ENCODE measurements around the gene NLRC3.

NLRC3 gene

GRCh38 chr16:3578610-3579551, 1.7 kb upstream of the NLRC3 start:
- DNase-seq (ENCODE audit: low read depth, low spot score) = peak; percentile 16

GRCh38 chr16:3578121-3578520, 918 bp upstream of the NLRC3 start:
- peak; percentile 26 for DNase-seq (ENCODE audit: low read depth, low spot score)

- DNase-seq (ENCODE audit: low read depth, low spot score) = no peak
These were observed 992 bp downstream of the NLRC3 start for GRCh38 chr16:3576211-3576610.

- no peak for DNase-seq (ENCODE audit: low read depth, low spot score)
These were observed 1.7 kb downstream of the NLRC3 start for GRCh38 chr16:3575491-3575890.

GRCh38 chr16:3574195-3574594, 3.0 kb downstream of the NLRC3 start:
- no peak for DNase-seq (ENCODE audit: low read depth, low spot score)

GRCh38 chr16:3573146-3573815, 3.9 kb downstream of the NLRC3 start:
- no peak for DNase-seq (ENCODE audit: low read depth, low spot score)

GRCh38 chr16:3570420-3571062, 6.7 kb downstream of the NLRC3 start:
- DNase-seq (ENCODE audit: low read depth, low spot score) = no peak

- DNase-seq (ENCODE audit: low read depth, low spot score) = no peak
These were observed 7.4 kb downstream of the NLRC3 start for GRCh38 chr16:3569851-3570250.

GRCh38 chr16:3566990-3567389, 10.2 kb downstream of the NLRC3 start:
- no peak for DNase-seq (ENCODE audit: low read depth, low spot score)

GRCh38 chr16:3564889-3565141, 12.4 kb downstream of the NLRC3 start:
- no peak for DNase-seq (ENCODE audit: low read depth, low spot score)

- no peak for DNase-seq (ENCODE audit: low read depth, low spot score)
These were observed 12.9 kb downstream of the NLRC3 start for GRCh38 chr16:3564130-3564888.

- no peak for DNase-seq (ENCODE audit: low read depth, low spot score)
These were observed 14.2 kb downstream of the NLRC3 start for GRCh38 chr16:3562914-3563480.

GRCh38 chr16:3561626-3562025, 15.6 kb downstream of the NLRC3 start:
- no peak for DNase-seq (ENCODE audit: low read depth, low spot score)

GRCh38 chr16:3554351-3554928, 22.8 kb downstream of the NLRC3 start:
- no peak for DNase-seq (ENCODE audit: low read depth, low spot score)

GRCh38 chr16:3553138-3553923, 23.9 kb downstream of the NLRC3 start:
- no peak for DNase-seq (ENCODE audit: low read depth, low spot score)

GRCh38 chr16:3550851-3551847, 26.1 kb downstream of the NLRC3 start:
- DNase-seq (ENCODE audit: low read depth, low spot score) = no peak

- DNase-seq (ENCODE audit: low read depth, low spot score) = no peak
These were observed 27.3 kb downstream of the NLRC3 start for GRCh38 chr16:3549906-3550305.

GRCh38 chr16:3548859-3549258, 28.3 kb downstream of the NLRC3 start:
- no peak for DNase-seq (ENCODE audit: low read depth, low spot score)

GRCh38 chr16:3548445-3548844, 28.8 kb downstream of the NLRC3 start:
- no peak for DNase-seq (ENCODE audit: low read depth, low spot score)
